KBM-7 (cell line): Measurements from ENCODE around the gene LRRC34.

Experiments used
- DNase-seq: peaks from one replicate; pipeline ENCODE4 v3.0.0-alpha.2; 2015
- in situ Hi-C: fragments of 300-500 bp; cut with MboI; formaldehyde crosslinking; loops from 2 replicates; pipeline ENCODE4 v1.14.3; 2020; ENCODE audit warnings: low sequenced_read_pairs, low pct_unique_long_range_greater_than_20kb, mixed read lengths

Gene LRRC34

GRCh38 chr3:169772305-169772896 is 40.3 kb downstream of the LRRC34 start:
- in situ Hi-C loops = no loop called here
- DNase-seq = peak; percentile 83

DNA sequence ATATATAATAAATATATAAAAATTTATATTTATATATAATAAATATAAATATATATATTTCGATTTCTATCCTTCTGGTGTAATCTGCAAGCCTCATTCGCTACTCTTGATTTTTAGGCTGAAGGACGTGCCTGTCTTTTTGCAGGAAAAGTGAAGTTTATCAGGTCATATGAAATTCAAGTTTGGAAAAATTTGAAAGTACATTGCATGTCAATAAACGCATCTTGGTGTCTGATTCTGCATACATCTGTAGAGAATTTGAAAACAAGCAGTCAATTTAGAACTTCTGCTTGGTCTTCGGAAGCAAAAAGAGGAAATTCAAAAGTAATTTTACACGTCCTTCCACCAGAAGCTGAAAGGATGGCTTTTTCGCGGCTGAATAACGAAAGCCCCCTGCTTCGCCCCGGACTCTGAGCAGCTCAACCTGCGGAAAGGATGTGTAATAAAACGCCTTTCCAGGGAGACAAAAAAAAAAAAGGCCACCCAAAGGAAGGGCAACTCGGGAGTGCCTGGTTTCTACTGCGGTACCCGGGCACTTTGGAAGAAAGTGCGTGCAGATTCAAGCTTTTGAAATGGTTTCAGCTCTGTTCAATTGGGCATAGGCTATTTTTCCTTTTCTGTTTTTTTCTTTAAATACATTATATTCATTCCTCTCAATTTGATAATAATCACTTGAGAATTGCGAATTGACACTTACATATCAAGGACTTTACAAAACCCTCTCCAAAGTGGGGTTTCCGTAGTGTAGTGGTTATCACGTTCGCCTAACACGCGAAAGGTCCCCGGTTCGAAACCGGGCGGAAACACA is 41.0 kb downstream of the LRRC34 start:
- in situ Hi-C loops = no loop called here

DNA sequence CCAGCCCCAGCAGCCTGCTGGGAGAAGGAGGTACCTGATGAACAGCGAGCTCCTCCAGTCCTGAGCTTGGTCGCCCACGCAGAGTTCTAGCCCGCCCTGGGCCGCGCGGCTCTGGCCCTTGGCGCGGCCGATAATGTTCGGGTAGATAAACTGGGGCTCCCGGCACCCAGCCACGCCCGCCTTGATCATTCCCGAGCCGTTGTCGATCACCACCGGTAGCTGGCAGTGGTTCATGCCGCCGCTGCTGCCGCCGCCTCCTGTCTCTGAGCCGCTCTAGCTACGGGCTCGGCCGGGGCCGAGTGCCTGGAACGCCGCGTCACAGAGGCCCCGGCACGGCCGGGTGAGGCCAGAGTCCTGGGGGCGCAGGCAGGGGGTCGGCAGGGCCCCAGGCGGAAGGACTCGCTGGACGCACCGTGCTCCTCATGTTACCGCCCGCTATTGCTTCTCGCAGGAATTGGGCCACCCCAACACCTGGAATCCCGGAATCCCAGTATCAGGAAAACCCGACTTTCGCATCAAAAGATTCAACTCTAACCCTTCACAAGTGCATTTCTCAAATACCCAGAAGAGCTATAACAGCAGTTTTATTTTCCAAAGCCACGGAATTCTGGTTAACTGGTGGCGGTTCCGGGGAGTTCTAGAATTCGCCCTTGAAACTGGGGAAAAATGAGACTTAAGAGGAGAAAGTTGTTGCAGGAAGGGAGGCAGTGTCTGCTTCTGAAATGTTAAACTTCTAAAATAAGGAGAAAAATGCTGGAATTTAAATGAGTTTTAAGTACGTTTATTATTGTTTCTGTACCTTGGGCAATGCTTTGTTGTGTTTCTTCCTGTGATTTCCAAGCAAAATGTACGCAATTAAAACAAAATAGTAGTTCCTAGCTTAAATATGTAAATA is 43.2 kb downstream of the LRRC34 start, which contains the start of gene ACTRT3:
TSS of gene ACTRT3 (minus strand) at position 275 of the 895 bp plus-strand sequence. CDS start at position 234, 41 bp downstream.
- in situ Hi-C loops = no loop called here
- peak; percentile 80 for DNase-seq

More for the DNA sequence above, 41.0 kb downstream of the LRRC34 start:
- peak; percentile 91 for DNase-seq

GRCh38 chr3:169764882-169765612 is 47.7 kb downstream of the LRRC34 start, which contains the start of gene TERC:
Gene TERC, minus strand, starts transcription at chr3:169765060.
- in situ Hi-C loops = no loop called here

GRCh38 chr3:169764312-169764881 is 48.3 kb downstream of the LRRC34 start:
- peak; percentile 85 for DNase-seq
- in situ Hi-C loops = no loop called here

More at GRCh38 chr3:169764882-169765612, 47.7 kb downstream of the LRRC34 start, which contains the start of gene TERC:
- peak; percentile 89 for DNase-seq

GRCh38 chr3:169760479-169760878 is 52.2 kb downstream of the LRRC34 start:
- no peak for DNase-seq
- in situ Hi-C loops = no loop called here

DNA sequence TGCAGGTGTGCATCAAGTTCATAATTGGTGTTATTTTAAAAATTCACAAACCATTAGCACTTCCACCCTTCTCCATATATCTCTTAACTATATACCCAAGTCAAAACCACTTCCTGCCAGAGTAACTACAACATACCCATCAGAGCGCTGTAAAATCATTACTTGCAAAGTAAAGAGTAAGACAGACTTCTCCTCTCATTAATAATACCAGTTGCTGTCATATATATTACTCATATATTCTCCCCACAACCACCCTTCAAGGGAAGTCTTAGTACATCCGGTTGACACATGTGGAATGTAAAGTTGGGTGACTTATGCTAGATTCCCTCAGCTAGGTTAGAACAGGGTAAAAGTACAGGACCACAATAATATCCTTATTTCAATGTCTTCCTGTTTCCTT is 53.4 kb downstream of the LRRC34 start:
- peak; percentile 54 for DNase-seq
- in situ Hi-C loops = no loop called here

- in situ Hi-C loops = no loop called here
- DNase-seq = no peak
Measured at GRCh38 chr3:169758359-169758994, 54.2 kb downstream of the LRRC34 start.

GRCh38 chr3:169755488-169755887 is 57.2 kb downstream of the LRRC34 start:
- no peak for DNase-seq
- in situ Hi-C loops = no loop called here

GRCh38 chr3:169754711-169755110 is 58.0 kb downstream of the LRRC34 start:
- in situ Hi-C loops = no loop called here
- no peak for DNase-seq

GRCh38 chr3:169751875-169752274 is 60.8 kb downstream of the LRRC34 start:
- no peak for DNase-seq
- in situ Hi-C loops = no loop called here

- in situ Hi-C loops = no loop called here
- DNase-seq = no peak
Measured at GRCh38 chr3:169750665-169751064, 62.0 kb downstream of the LRRC34 start.

GRCh38 chr3:169748670-169749069 is 64.0 kb downstream of the LRRC34 start:
- no peak for DNase-seq
- in situ Hi-C loops = no loop called here

GRCh38 chr3:169746924-169747323 is 65.8 kb downstream of the LRRC34 start:
- peak; percentile 36 for DNase-seq
- in situ Hi-C loops = no loop called here

- in situ Hi-C loops = no loop called here
- DNase-seq = peak; percentile 36
Measured at GRCh38 chr3:169744366-169745054, 68.2 kb downstream of the LRRC34 start.
